ENCODE measurements around the gene NAALADL2.

- TF ChIP-seq CTCF (IDR thresholded peaks at IDR 0.05) (no peak), POLR2A (IDR thresholded peaks at IDR 0.05) (no peak)
Measured at GRCh38 chr3:175003590-175003989, 144.5 kb downstream of the NAALADL2 start.

All from body of pancreas (tissue), 4 donors.